T-helper 2 cell treated with Interferon-gamma antibody and Interleukin-4, amounts not matched to agents 100 ng/mL and 5 ng/mL, for 36 hours (primary cell): ENCODE results near the gene ADGRB2. TPM values are rescaled to one million over a fixed set of nuclear protein-coding genes. Genes with fewer than 3 reads are reported as not detected.

Experiments
- intact Hi-C: fragments of 100-400 bp; cut with micrococcal nuclease; formaldehyde crosslinking; loops from one replicate; pipeline ENCODE4 v1.15.1; 2023
- total RNA-seq: library from RNA; stranded (reverse); gene quantifications from 2 replicates; pipeline ENCODE4 v1.2.3, GENCODE V29; 2022

ADGRB2 gene
- total RNA-seq, 1 donor from 2014 or later = 0.30 TPM

- intact Hi-C loops = no loop called here
These were observed 11.9 kb downstream of the ADGRB2 start for GRCh38 chr1:31752258-31752657.

DNA sequence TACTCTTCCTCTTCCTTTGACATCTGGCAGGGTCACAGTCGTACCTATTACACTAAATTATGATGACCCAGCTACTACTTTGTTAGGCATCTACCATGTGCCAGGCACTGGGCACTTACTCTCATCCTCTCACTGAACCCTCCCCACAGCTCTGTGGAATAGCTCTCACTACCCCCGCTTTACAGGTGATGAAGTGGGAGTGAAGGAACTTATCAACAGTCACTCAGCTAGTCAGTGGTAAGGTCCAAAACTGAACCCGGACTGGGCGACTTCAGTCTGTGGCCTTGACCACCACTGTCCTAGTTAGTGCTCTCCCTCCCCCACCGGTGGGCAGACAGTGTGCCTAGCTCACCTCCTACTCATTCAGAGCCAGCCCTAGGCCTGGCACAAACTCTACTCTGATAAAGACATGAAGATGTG lies 12.3 kb downstream of the ADGRB2 start:
- intact Hi-C loops = no loop called here

DNA sequence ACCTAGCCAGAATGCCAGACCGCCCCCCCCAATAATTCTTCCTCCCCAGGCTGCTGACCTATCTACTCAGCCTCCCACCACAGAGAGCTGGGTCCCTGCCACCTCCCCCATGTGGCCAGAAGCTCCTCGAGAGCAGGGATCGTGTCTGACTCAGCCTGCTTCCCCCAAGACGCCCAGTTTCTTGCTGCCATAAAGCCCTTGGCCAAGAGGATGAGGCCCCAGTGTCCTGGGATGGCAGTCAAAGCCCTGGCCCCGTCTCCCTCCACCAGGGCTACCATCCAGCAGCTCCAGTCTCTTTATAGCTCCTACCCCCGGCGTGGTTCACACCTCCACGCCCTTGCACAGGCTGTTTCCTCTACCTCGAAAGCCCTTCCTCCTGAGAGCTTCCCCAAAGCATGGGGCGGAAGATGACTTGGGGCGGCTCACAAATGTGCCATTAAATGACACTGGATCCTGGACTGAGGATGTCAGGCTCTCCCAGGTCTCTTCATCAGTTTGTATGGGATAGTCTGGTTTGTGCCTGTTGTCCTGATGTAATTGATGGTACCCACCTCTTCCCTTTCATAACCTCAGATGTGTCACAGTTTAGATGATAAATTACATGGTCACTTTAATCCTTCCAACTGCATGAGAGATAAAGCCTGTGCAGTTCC lies 13.2 kb downstream of the ADGRB2 start:
- intact Hi-C loops = no loop called here

DNA sequence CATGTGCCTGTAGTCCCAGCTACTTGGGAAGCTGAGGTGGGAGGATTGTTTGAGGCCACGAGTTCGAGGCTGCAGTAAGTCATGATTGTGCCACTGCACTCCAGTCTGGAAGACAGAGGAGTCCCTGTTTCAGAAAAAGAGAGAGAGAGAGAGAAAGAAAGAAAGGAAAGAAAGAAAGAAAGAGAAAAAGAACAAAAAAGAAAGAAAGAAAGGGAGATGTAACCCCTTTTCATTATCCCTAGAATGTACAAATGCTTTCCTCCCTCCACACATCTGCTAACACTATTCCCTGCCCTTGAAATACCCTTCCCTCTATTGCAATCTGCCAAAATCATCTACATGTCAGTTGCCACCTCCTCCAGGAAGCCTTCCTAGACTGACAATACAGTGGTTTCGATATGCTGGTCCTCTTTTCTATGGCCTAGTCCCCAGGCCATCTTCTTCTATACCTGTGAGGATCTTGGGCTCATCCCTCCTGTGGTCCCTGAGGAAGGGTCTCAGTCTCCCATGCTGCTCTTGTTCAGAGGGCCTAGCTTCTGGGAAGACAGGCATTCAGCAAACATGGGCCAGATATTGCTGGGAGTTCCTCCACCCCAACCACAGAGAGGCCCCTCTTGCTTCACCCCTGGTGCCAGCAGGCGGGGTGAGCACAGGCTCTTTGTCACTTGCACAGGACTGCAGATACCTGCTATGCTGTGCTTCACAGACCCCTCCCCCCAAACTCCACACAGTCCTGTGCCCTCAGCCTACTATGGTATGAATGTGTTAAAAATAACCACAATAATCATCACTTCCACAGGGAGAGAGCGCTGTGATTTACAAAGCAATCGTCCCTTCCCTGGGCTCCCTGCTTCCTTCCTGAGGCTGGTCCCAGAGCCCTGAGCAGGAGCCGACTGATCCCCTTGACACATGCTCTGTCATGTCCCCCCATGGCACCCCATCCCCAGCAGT lies 14.1 kb downstream of the ADGRB2 start:
- intact Hi-C loops = loop anchor here (5.0 kb wide), 1 partner anchor 88 kb away; no protein-coding TSS in a partner anchor

DNA sequence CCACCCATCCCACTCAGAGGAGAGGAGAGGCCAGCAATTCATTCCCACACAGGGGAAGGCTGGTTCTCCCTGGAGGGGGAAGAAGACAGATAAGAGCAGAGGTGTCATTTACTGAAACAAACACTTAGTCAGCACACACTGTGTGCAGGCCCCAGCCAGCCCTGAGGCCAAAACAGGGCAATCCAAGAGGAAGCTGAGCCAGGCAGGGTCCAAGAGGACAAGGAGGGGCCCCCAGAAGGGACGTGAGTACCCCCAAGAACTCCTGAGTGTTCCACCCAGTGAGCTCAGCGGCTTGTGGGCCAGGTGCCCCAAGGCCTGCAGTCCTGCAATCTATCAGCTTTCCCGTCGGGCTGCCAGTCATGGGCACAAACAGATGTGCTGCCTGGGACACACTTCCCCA lies 15.8 kb downstream of the ADGRB2 start:
- intact Hi-C loops = loop anchor here (5.0 kb wide), 1 partner anchor 86 kb away; no protein-coding TSS in a partner anchor

DNA sequence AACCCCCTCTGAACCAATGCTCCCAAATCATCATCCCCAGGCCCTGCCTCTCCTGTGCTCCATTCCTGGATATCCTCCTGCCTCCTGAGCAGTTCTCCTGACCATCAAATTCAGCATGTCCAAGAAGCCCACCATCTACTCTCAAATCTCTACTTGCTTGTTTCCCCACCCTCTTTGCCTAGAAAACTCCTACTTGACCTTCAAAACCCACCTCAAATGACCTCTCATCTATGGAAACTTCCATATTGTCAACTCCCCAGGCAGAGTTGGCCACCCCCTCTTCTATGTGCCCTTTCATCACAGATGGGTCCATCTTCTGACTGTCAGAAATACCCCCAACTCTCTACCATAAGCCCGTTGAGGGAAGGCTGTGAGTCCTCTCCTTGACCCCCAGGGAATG lies 16.8 kb downstream of the ADGRB2 start:
- intact Hi-C loops = loop anchor here (5.0 kb wide), 1 partner anchor 85 kb away; no protein-coding TSS in a partner anchor

DNA sequence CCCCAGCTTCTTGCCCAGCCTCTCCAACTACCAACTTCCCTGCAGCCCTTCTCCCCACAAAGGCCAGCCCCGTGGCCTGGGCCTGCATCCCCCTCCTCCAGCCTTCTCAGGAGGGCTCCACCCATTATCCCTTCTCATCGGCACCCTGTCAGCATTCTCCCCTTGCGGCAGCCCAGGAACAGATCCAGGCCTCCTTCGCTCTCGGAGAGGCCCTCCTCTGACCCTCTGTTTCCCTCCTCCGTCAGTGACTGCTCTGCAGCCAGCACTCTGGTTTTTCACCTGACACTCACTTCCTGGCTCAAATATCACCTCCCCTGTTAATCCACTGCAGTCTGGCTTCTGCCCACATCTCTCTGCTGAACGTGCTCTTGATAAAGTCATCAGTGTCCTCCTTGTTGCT lies 17.5 kb downstream of the ADGRB2 start:
- intact Hi-C loops = loop anchor here (5.0 kb wide), 1 partner anchor 84 kb away; no protein-coding TSS in a partner anchor

DNA sequence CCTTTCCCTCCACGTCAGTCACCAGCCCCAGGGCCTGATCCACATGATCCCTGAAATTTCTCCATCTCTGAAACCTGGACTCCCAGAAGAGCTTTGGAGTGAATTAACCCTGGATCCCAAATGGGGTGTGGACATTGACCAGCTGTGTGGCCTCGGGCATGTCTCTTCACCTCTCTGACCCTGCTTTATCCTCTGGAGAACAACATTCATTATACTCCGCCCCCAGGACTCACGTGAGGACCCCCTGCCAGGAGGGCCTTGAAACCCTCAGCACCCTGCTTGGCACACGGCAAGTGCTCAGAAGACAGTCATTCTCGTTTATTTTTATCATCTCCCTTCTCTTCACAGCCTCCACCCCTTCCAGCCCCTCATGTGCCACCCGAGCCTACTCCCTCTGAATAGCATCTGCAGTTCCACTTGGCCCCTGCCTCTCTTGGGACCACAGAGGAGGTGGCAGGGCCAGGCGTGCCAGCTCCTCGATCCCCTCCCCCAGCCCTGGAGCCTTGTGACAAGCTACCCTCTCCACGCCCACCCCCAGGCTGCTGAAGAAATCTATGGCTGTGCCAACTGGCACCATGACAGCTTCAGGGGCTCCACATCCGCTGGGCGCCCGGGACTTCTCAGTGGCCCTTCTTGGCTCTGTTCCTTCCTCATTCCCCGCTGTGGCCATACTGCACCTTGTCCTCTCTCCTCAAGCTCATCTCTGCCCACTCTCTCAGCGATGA lies 18.0 kb downstream of the ADGRB2 start:
- intact Hi-C loops = loop anchor here (5.0 kb wide), 1 partner anchor 84 kb away; no protein-coding TSS in a partner anchor

GRCh38 chr1:31745096-31745945 lies 18.8 kb downstream of the ADGRB2 start:
- intact Hi-C loops = loop anchor here (5.0 kb wide), 1 partner anchor 83 kb away; no protein-coding TSS in a partner anchor

- intact Hi-C loops = no loop called here
These were observed 19.8 kb downstream of the ADGRB2 start for GRCh38 chr1:31744165-31744888.

GRCh38 chr1:31742462-31743212 lies 21.5 kb downstream of the ADGRB2 start:
- intact Hi-C loops = no loop called here

DNA sequence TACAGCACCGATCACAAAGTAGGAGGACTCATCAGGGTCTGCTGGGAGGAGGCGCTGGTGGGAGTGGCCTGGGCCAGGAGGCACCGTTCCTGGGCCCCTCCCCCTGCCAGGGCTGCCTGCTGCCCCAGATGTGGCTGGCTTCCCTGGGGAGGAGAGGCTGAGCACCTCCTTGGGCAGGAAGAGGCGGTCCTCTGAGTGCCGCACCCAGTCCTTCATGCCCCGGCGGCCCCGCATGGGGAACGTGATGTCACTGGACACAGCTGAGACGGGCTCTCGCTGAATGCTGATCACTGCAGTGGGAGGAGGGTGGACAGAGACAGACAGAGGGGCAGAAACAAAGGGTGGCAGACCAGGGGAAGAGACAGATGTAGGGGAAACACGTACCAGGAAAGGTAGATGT lies 24.8 kb downstream of the ADGRB2 start:
- intact Hi-C loops = no loop called here

DNA sequence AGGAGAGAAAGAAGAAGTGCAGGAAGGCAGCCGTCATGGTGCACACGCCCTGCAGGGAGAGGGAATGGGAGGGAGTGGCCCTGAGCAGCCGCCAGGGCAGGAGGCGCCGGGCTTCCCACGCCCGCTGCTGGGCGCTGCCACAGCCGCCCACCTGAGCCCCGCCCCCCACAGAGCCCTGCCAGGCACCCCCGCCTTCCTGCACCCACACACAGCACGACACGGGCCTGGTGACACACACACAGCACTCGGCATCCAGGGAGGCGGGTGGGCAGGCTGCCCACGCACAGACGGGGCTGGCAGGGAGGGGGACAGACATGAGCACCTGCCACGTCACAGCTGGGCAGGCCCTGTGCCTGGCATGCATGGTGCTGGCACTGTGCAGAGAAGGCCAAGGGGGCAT lies 27.5 kb downstream of the ADGRB2 start:
- intact Hi-C loops = no loop called here

DNA sequence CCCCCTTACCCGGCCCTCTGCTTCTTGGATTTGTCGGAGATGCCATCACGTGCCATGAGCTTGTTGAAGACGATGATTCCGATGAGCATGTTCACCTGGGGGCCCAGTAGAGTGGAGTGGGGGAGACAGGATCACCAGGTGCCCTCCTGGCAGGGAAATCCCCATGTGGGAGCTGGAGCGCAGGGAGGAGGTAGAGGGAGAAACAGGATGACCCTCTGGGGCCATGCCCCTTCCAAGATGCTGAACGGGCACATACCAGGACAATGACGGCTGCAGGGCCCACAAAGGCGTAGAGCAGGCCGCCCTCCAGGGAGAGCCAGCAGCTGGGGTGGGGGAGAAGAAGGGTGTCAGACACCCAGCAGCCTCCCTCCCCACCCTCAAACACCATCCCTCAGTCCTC lies 28.6 kb downstream of the ADGRB2 start:
- intact Hi-C loops = no loop called here

DNA sequence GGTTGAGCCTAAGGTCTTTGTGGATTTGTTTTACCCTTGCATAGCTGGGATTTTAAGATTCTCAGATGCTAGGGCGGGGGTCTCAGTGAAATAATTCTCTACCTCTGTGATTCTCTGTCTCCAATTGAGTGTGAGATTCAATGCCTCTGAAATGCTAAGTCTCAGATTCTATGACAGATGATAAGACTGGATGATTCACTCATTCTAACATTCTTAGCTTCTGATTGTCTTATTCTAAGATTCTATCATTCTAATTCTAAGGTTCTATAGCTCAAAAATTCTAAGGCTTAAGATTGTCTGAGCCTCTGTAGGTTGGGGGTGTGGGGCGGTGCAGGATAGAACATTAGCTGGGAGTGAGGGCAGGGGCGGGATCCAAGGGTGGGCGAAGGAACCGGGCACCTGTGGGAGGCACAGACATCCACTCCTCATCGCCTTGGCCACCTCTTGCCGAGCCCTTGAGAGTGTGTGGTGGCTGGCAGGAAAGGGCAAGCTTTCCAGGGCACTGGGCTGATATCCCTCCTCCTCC lies 29.5 kb downstream of the ADGRB2 start:
- intact Hi-C loops = no loop called here

- intact Hi-C loops = no loop called here
These were observed 30.5 kb downstream of the ADGRB2 start for GRCh38 chr1:31733389-31734219.

- intact Hi-C loops = no loop called here
These were observed 31.3 kb downstream of the ADGRB2 start for GRCh38 chr1:31732751-31733289.

- intact Hi-C loops = no loop called here
These were observed 31.8 kb downstream of the ADGRB2 start for GRCh38 chr1:31732343-31732742.
